ENCODE results near the gene ADGRA1.

The ADGRA1 gene

DNA sequence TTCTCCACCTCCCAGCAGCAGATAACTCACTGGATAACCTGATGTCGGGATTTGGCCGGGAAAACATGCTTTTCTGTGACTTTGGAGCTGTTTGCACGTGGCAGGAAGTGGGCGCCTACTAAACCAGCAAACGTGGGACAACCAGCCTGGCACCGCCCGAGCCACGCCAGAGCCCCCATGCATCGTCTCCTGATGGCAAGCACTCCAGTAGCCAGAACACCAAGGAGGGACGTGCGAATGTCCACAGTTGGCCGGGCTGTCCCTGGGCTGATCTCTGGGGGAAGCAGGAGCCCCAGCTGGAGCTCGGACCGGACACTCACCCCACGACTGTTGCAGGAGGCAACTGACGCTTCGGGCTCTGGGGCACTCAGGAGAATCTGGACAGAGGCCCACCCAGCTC lies 7.1 kb downstream of the ADGRA1 start:
- Histone ChIP-seq H3K79me2 (ENCODE audit: insufficient read depth, low read depth) (no peaks in the 10 kb centered on the region), H3K4me2 (no peak overlapping the region), H3K4me3 (IDR thresholded peaks at IDR 0.05; ENCODE audit: insufficient read depth, low read depth, low read length) (no peak overlapping the region), H2AFZ (ENCODE audit: low read depth) (no peak overlapping the region), H3K27me3 (ENCODE audit: insufficient read depth, low read depth) (peaks cover 51% of the 10 kb centered on the region), H4K20me1 (ENCODE audit: insufficient read depth) (no peaks in the 10 kb centered on the region), H3K4me1 (ENCODE audit: low read depth, poor library complexity, severe bottlenecking) (no peaks in the 10 kb centered on the region), H3K9ac (no peak overlapping the region), H3K27ac (no peak overlapping the region), H3K36me3 (ENCODE audit: insufficient read depth) (no peaks in the 10 kb centered on the region)
- TF ChIP-seq, protein P1, sequence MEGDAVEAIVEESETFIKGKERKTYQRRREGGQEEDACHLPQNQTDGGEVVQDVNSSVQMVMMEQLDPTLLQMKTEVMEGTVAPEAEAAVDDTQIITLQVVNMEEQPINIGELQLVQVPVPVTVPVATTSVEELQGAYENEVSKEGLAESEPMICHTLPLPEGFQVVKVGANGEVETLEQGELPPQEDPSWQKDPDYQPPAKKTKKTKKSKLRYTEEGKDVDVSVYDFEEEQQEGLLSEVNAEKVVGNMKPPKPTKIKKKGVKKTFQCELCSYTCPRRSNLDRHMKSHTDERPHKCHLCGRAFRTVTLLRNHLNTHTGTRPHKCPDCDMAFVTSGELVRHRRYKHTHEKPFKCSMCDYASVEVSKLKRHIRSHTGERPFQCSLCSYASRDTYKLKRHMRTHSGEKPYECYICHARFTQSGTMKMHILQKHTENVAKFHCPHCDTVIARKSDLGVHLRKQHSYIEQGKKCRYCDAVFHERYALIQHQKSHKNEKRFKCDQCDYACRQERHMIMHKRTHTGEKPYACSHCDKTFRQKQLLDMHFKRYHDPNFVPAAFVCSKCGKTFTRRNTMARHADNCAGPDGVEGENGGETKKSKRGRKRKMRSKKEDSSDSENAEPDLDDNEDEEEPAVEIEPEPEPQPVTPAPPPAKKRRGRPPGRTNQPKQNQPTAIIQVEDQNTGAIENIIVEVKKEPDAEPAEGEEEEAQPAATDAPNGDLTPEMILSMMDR (conservative IDR thresholded peaks at IDR 0.05; ENCODE audit: low read depth, low read length): no peak

DNA sequence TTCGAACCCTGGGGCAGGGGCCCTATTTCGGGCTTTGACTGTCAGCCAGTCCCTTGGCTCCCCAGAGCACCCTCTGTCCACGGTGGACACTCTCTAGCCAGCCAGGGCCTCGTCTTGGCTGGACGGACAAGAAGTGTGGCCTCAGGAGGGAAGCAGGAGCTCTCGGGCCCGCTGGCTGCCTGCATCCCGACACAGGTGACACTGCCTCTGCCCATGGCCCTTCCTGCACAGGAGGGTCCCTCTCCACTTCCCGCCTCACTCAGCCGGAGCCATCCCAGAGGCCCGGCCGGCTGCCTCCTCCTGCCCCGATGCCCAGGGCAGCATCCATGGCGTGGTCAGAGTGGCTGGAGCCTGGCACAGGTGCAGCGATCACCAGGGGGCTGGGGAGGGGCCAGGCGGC lies 7.9 kb downstream of the ADGRA1 start:
- Histone ChIP-seq H4K20me1 (ENCODE audit: insufficient read depth) (no peaks in the 10 kb centered on the region), H3K4me2 (no peak overlapping the region), H3K36me3 (ENCODE audit: insufficient read depth) (no peaks in the 10 kb centered on the region), H3K4me3 (IDR thresholded peaks at IDR 0.05; ENCODE audit: insufficient read depth, low read depth, low read length) (no peak overlapping the region), H3K27me3 (ENCODE audit: insufficient read depth, low read depth) (peaks cover 51% of the 10 kb centered on the region), H3K9ac (no peak overlapping the region), H2AFZ (ENCODE audit: low read depth) (no peak overlapping the region), H3K27ac (no peak overlapping the region), H3K79me2 (ENCODE audit: insufficient read depth, low read depth) (no peaks in the 10 kb centered on the region), H3K4me1 (ENCODE audit: low read depth, poor library complexity, severe bottlenecking) (no peaks in the 10 kb centered on the region)
- TF ChIP-seq, protein P1 (conservative IDR thresholded peaks at IDR 0.05; ENCODE audit: low read depth, low read length): no peak

DNA sequence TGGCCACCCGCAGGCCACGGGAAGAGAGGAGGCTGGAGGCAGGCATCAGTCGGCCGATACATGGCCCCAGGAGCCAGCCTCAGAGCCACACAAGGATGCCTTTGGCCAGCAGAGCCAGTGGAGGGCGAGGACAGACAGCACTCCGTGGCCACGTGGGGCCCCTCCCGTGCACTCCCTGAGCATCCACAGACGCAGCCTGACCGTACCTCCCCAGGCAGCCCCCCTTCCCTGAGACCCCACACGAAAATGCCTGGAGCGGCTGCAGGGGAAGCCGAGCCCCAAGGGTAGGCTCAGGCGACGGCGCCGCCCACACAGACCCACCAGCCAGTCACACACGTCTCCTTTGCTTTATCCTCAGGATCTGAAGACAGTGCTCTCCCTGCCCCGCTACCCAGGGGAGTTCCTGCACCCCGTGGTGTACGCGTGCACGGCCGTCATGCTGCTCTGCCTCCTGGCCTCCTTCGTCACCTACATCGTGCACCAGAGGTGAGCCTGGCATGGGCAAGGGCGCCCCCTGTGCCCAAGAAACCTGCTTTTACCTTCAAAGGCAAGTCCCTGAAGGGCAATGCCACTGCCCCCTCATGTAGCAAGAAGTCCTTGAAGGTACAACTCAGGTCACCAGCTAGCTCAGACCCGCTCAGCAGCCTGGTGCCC lies 9.0 kb downstream of the ADGRA1 start:
- H3K4me2 ChIP-seq: no peak overlapping the region
- no peak overlapping the region for H3K9ac ChIP-seq
- H3K27me3 ChIP-seq (ENCODE audit: insufficient read depth, low read depth): peaks cover 52% of the 10 kb centered on the region
- no peaks in the 10 kb centered on the region for H3K79me2 ChIP-seq (ENCODE audit: insufficient read depth, low read depth)
- H3K36me3 ChIP-seq (ENCODE audit: insufficient read depth): no peaks in the 10 kb centered on the region
- H4K20me1 ChIP-seq (ENCODE audit: insufficient read depth): no peaks in the 10 kb centered on the region
- TF ChIP-seq, protein P1 (conservative IDR thresholded peaks at IDR 0.05; ENCODE audit: low read depth, low read length): no peak
- H2AFZ ChIP-seq (ENCODE audit: low read depth): no peak overlapping the region
- no peak overlapping the region for H3K4me3 ChIP-seq (IDR thresholded peaks at IDR 0.05; ENCODE audit: insufficient read depth, low read depth, low read length)
- no peaks in the 10 kb centered on the region for H3K4me1 ChIP-seq (ENCODE audit: low read depth, poor library complexity, severe bottlenecking)
- H3K27ac ChIP-seq: no peak overlapping the region

DNA sequence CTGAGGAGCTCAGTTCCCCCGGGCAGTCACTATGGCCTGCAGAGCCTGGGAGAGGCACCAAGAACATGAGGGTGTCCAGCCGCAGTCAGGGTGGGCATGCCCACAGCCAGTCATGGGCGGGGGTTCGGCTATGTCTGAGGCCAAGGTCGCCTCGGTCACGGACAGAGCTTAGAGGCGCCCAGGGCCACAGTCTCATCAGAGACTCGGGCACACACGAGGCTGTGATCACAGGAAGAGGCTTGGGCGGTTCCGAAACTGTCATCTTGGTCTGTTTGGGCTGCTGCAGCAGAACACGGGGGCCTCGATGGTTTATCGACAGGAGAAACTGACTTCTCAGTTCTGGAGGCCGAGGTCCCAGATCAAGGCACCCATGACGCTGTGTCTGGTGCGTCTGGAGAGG lies 9.7 kb downstream of the ADGRA1 start:
- H3K9ac ChIP-seq: no peak overlapping the region
- no peaks in the 10 kb centered on the region for H3K36me3 ChIP-seq (ENCODE audit: insufficient read depth)
- H2AFZ ChIP-seq (ENCODE audit: low read depth): no peak overlapping the region
- H3K27ac ChIP-seq: no peak overlapping the region
- peaks cover 52% of the 10 kb centered on the region for H3K27me3 ChIP-seq (ENCODE audit: insufficient read depth, low read depth)
- H4K20me1 ChIP-seq (ENCODE audit: insufficient read depth): no peaks in the 10 kb centered on the region
- no peak overlapping the region for H3K4me2 ChIP-seq
- H3K4me1 ChIP-seq (ENCODE audit: low read depth, poor library complexity, severe bottlenecking): no peaks in the 10 kb centered on the region
- no peaks in the 10 kb centered on the region for H3K79me2 ChIP-seq (ENCODE audit: insufficient read depth, low read depth)
- H3K4me3 ChIP-seq (IDR thresholded peaks at IDR 0.05; ENCODE audit: insufficient read depth, low read depth, low read length): no peak overlapping the region
- TF ChIP-seq, protein P1 (conservative IDR thresholded peaks at IDR 0.05; ENCODE audit: low read depth, low read length): no peak

All from KMS-11 (cell line).